Measurements from ENCODE around the gene TCAF1. TPM values are rescaled to one million over a fixed set of nuclear protein-coding genes. Genes with fewer than 3 reads are reported as not detected.
"Not testable (repeated sequence)": the region's sequence is repeated elsewhere in the genome, so short reads cannot be mapped to it uniquely, and the experiment has no call there.

Gene TCAF1
- total RNA-seq, 1 donor from 2014 or later = 43.3 TPM

DNA sequence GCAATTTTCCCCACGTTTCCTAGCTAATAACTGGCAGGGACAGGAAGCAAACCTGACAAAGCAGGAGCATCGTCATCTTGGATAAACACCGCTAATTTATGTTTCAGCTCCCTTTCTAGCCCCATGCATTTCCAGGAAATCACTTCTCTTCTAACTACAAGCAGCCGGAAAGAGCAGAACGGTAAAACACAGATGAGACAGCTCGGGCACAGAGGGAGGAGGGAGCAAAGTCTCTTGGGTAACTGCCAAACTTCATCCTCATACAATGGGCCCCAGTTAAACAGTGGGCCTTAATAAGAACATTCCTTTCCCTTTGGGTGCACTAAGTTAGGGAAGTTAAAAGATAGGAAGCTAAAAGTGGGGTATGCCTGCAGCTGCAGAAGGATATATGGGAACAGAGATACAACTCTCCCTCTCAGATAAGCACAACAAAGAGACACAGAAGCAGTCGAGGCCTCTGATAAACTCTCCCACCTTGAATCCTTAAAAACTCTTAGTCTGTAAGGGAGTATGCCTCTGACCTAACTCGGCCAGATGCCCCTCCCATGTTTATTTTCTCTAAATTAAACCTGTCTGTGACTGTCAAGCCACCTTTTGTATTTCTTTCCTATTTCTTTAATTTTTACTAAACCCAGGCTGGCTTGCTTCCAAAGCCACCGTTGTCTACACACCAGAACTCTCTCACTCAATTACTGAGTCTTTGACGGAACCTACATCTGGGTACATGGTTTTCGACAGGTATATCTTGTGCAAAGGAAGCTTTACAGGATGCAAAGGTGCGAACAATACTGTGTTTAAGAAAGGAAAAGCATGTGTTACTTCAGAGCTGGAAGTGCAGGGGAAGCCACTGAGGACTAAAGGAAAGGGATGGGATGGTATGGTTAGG is 80.3 kb downstream of the TCAF1 start:
- H3K4me3 ChIP-seq; DNase-seq; H3K27me3 ChIP-seq (ENCODE audit: low read depth); H3K27ac ChIP-seq; H3K36me3 ChIP-seq; H3K9me3 ChIP-seq; H3K4me1 ChIP-seq; ATAC-seq; intact Hi-C loops (cut with DNase I): not testable (repeated sequence)

DNA sequence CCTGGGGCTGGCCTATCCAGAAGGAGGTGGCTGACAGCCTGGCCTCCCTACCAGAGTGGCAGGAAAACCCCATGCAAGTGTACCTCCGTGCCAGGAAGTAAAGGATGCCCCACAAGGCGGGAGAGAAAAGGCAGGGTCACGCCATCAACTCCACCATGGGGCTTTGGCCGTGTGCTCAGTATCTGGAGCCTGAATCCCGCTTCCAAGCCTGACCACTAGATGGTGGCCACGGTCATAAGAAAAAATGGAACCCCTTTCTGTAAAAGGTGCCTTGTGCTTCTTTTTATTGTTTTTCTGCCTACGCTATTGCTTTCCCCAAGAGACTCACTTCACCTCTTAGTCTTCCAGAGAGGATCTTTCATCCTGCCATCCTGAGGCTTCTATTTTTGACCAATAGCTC is 84.1 kb downstream of the TCAF1 start:
- intact Hi-C loops (cut with DNase I); DNase-seq; H3K27ac ChIP-seq; H3K27me3 ChIP-seq (ENCODE audit: low read depth); H3K4me1 ChIP-seq; H3K4me3 ChIP-seq; H3K36me3 ChIP-seq; H3K9me3 ChIP-seq: not testable (repeated sequence)
- ATAC-seq = peak; percentile 53 to 73

DNA sequence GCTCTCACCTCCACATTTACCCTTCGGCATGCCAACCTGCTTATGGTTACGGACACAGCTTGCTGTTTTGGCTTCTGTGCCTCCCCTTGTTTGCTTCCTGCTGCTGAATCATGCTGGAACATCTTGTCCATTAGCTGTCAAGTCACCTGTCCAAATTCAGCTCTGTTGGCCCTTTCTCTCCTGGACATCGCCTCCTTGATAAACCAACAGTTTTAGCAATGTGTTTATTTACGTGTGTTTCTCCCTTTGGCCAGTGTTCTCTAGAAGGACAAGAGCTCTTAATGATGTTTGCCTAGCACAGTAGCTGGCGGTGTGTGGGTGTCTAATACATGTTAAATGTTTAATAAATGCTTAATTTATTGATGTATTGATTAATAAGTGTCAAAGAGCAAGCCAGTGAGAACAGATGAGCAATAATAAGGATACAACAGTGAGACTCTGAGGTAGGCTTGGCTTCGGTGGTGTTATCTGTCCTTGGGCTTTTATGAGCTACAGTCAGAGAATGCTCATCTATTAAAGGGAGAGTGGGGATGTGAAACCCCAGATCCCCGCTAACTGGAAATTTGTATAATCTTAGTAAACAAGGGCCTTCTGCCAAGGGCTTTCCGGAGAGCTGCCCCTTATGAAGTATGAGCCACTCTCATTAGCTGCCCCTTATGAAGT is 85.4 kb downstream of the TCAF1 start:
- H3K9me3 ChIP-seq; H3K27me3 ChIP-seq (ENCODE audit: low read depth); H3K4me1 ChIP-seq; intact Hi-C loops (cut with DNase I); DNase-seq; H3K36me3 ChIP-seq; H3K4me3 ChIP-seq; H3K27ac ChIP-seq: not testable (repeated sequence)
- peak in 1 of 2 donors; percentile 51 for ATAC-seq

DNA sequence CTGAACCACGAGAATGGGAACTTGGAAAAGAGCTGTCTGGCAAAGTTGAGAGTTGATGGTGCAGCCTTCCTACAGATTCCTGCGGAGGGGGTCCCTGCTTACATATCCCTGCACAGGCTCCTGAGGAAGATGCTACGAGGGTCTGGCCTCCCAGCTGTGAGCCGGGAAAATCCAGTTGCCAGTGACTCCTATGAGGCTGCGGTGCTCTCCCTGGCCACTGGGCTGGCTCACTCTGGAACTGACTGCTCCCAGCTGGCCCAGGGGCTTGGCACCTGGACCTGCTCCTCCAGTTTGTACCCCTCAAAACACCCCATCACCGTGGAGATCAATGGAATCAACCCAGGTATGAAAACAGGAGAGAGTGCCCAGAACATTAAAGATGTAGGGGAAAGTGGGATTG is 91.3 kb downstream of the TCAF1 start:
- DNase-seq; ATAC-seq; intact Hi-C loops (cut with DNase I); H3K4me1 ChIP-seq; H3K4me3 ChIP-seq; H3K27ac ChIP-seq; H3K9me3 ChIP-seq; H3K27me3 ChIP-seq (ENCODE audit: low read depth); H3K36me3 ChIP-seq: not testable (repeated sequence)

DNA sequence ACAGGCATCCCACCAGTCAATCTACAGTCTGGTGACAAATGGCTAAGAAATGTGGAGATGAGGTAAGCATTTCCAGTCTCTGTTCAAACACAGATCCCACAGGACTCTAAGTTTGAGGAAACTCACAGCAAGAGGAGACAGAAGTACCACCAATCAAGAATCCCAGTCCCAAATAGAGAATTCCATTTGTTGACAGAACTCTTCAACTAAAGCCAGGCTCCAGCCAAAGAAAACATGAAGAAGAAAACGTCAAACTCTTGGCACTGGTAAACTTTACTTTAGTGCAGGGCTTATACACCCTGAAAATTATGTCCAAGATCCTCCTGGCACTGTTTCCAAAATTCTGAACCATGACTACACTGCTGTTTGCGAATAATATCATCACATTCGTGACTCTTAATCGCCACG is 95.3 kb downstream of the TCAF1 start:
- H3K4me1 ChIP-seq; intact Hi-C loops (cut with DNase I); H3K27me3 ChIP-seq (ENCODE audit: low read depth); H3K4me3 ChIP-seq; H3K27ac ChIP-seq; DNase-seq; H3K36me3 ChIP-seq; H3K9me3 ChIP-seq: not testable (repeated sequence)
- ATAC-seq = peak; percentile 65 to 74

Other genes with a start within 250 kb of the TCAF1 start
- 0.44 TPM for gene CTAGE6, start 144.5 kb downstream of the TCAF1 start, total RNA-seq
- not detected for gene OR2F2, start 33.1 kb upstream of the TCAF1 start, total RNA-seq
- gene OR2F1, start 52.7 kb upstream of the TCAF1 start, total RNA-seq = not detected
- gene OR6B1, start 98.1 kb upstream of the TCAF1 start, total RNA-seq = not detected
- not detected for gene OR2A5, start 146.8 kb upstream of the TCAF1 start, total RNA-seq
- gene OR2A25, start 167.6 kb upstream of the TCAF1 start, total RNA-seq = not detected
- not detected for gene OR2A12, start 184.1 kb upstream of the TCAF1 start, total RNA-seq
- not detected for gene OR2A2, start 207.4 kb upstream of the TCAF1 start, total RNA-seq
- gene OR2A14, start 221.0 kb upstream of the TCAF1 start, total RNA-seq = not detected